Mesothelial cell of epicardium (in vitro differentiated cells): ENCODE measurements around the gene ANKRD2. TPM values are rescaled to one million over a fixed set of nuclear protein-coding genes. Genes with fewer than 3 reads are reported as not detected.
A peak's percentile ranks its signal among the peaks of the same experiment; 100 is the strongest.

Experiments used
- DNase-seq, 2 experiments: peaks; one replicate each; pipeline ENCODE4 v3.0.0; 2021; ENCODE audit warnings: low spot score in 2 of 2; ENCODE audit not compliant: unreplicated experiment in 2 of 2
- H3K27ac Mint-ChIP-seq: 2 replicates; pipeline ENCODE4 v1.8.0; 2021; ENCODE audit warnings: mixed read lengths
- H3K27me3 Mint-ChIP-seq: 2 replicates; pipeline ENCODE4 v1.8.0; 2021; ENCODE audit warnings: low read depth, mixed read lengths
- H3K36me3 Mint-ChIP-seq: 2 replicates; pipeline ENCODE4 v1.8.0; 2021; ENCODE audit warnings: mixed read lengths
- H3K4me1 Mint-ChIP-seq: 2 replicates; pipeline ENCODE4 v1.8.0; 2021; ENCODE audit warnings: mixed read lengths
- H3K4me3 Mint-ChIP-seq: 2 replicates; pipeline ENCODE4 v1.8.0; 2021; ENCODE audit warnings: mild to moderate bottlenecking, moderate library complexity, mixed read lengths
- H3K9me3 Mint-ChIP-seq: 2 replicates; pipeline ENCODE4 v1.8.0; 2021; ENCODE audit warnings: mixed read lengths
- CTCF ChIP-seq: fragments of 200-600 bp; sonication (generic); IDR thresholded peaks from one replicate; pipeline ENCODE4 v1.5.0; 2021; ENCODE audit warnings: antibody characterized with exemption; ENCODE audit not compliant: unreplicated experiment
- total RNA-seq: library from RNA; stranded (reverse); gene quantifications from 3 replicates; pipeline ENCODE4 v1.2.1, GENCODE V29; 2021

ANKRD2 gene
- total RNA-seq, 1 donor from 2014 or later, result 0.20 TPM

DNA sequence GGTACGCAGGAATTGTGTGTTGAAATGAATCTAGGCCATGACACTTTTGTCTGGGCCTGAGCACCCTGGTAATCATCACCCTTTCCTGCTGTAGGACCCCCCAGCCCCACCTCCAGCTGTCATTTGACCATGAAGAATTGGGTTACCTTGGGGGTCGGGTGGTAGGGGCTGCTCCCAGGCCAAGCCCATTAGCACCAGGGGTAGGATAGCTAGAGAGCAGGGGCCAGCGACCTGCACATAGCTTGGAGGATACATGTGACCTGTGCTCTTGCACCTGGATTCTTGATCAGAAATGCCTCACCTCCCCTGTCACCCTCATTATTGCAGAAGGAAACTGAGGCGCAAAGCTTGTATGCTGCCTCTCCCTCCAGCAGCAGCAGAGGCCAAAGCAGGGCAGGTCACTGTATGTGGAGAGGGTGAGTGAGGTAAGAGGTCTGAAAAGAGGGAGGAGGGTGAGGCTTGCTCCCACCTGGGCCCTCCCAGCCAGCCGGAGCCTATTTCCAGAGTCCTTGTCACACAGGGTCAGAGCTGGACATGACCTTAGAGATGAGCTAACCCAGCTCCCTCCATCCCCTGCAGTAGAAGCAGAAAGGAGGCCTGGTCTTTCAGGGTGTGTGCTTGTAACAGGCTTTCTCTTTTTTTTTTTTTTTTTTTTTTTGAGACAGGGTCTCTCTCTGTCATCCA, 35.3 kb upstream of the ANKRD2 start:
- Mint-ChIP-seq H3K4me3 (no peak overlapping the region), H3K27me3 (no peaks in the 10 kb centered on the region), H3K9me3 (no peaks in the 10 kb centered on the region), H3K27ac (no peak overlapping the region), H3K4me1 (peaks cover 28% of the 10 kb centered on the region), H3K36me3 (no peaks in the 10 kb centered on the region)
- no peak for DNase-seq
- no peak for TF ChIP-seq CTCF

- no peak overlapping the region for H3K4me3 Mint-ChIP-seq
- H3K27me3 Mint-ChIP-seq, result no peaks in the 10 kb centered on the region
- peak overlapping the region; percentile 80 for H3K27ac Mint-ChIP-seq
- no peaks in the 10 kb centered on the region for H3K9me3 Mint-ChIP-seq
- no peaks in the 10 kb centered on the region for H3K36me3 Mint-ChIP-seq
- TF ChIP-seq CTCF, result no peak
- peaks cover 39% of the 10 kb centered on the region for H3K4me1 Mint-ChIP-seq
- DNase-seq, result no peak
Observed at GRCh38 chr10:97538411-97538810, 34.2 kb upstream of the ANKRD2 start.

GRCh38 chr10:97538839-97539238, 33.7 kb upstream of the ANKRD2 start:
- no peak for DNase-seq
- Mint-ChIP-seq H3K27me3 (no peaks in the 10 kb centered on the region), H3K36me3 (no peaks in the 10 kb centered on the region), H3K4me1 (peaks cover 43% of the 10 kb centered on the region), H3K27ac (peak overlapping the region; percentile 80), H3K9me3 (no peaks in the 10 kb centered on the region), H3K4me3 (no peak overlapping the region)
- no peak for TF ChIP-seq CTCF

DNA sequence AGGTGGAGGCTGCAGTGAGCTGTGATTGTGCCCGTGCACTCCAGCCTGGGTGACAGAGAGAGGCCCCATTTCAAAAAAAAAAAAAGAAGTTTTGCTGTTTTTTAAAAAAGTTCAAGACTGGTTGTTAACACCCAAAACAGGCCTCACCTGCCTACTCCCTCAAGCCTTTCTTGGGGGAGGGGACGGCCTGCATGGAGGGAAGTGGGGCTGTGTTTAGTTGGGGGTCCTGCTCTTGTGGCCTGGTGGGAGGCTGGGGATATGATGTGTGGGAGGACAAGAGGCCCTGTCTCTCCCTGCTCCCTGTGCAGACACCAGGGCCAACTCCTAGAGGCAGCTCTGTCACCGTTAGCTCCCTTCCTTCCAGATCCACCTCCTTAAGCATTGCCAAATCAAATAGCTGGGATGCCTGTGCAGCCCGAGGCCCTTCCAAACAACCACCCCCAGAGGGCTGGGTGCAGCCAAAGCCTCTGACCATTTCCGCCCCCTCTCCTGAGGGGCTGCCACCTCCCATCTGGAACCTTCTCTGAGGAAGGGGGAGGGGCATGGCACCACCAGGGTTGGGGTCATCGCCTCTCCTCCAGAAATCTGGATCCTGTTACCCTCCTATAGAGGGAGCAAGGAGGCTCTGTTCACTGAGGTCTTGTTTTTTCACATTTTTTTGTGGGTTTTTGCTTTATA, 32.9 kb upstream of the ANKRD2 start:
- no peaks in the 10 kb centered on the region for H3K27me3 Mint-ChIP-seq
- peaks cover 43% of the 10 kb centered on the region for H3K4me1 Mint-ChIP-seq
- H3K36me3 Mint-ChIP-seq, result no peaks in the 10 kb centered on the region
- H3K9me3 Mint-ChIP-seq, result no peaks in the 10 kb centered on the region
- DNase-seq, result peak in 1 of 2 experiments; percentile 49
- no peak for TF ChIP-seq CTCF
- H3K4me3 Mint-ChIP-seq, result no peak overlapping the region
- H3K27ac Mint-ChIP-seq, result peak overlapping the region; percentile 95

DNA sequence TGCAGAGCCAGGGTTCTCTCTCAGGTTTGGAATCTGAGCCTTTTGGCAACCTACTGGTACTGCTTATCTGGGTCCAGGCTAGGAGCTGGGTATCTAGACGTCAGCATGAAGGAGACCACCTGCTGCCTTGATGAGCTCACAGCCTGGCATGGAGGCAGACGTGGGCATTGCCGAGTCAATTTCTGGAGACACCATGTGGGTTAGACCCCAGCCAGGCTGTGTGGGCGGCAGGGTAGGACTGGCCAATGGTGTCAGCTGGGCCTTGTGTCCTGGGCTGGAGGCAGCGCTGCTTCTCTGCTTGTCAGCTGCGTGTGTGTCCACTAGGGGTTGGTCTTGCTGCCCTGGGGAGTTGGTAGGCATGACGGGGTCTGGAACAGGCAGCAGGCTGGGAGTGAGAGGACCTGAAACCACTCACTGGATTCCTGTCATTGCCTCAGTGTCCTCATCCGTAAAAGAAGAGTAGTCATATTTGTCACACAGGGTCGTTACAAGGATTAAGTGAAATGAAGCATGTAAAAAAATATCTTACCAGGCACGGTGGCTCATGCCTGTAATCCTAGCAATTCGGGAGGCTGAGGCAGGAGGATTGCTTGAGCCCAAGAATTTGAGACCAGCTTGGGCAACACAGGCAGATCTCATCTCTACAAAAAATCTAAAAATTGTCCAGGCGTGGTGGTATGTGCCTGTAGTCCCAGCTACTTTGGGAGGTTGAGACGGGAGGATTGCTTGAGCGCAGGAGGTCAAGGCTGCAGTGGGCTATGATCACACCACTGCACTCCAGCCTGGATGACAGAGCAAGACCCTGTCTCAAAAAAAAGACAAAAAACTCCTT, 31.7 kb upstream of the ANKRD2 start:
- Mint-ChIP-seq H3K4me1 (peaks cover 43% of the 10 kb centered on the region), H3K9me3 (no peaks in the 10 kb centered on the region), H3K27ac (peak overlapping the region; percentile 44), H3K36me3 (no peaks in the 10 kb centered on the region), H3K4me3 (no peak overlapping the region), H3K27me3 (no peaks in the 10 kb centered on the region)
- no peak for DNase-seq
- no peak for TF ChIP-seq CTCF
